ENCODE data around the gene CIAO3. TPM values are rescaled to one million over a fixed set of nuclear protein-coding genes. Genes with fewer than 3 reads are reported as not detected.

CIAO3 gene
- total and polyA plus RNA-seq, 10 of the 15 experiments (the other 5 are each of a cell fraction or from before 2014, with no cell fraction given), result 1.4 to 37.5 (median 30.8) TPM

GRCh38 chr16:782766-783403 lies 42.1 kb upstream of the CIAO3 start:
- Histone ChIP-seq H4K20me1 (ENCODE audit: control insufficient read depth, insufficient read depth) (no peaks in the 10 kb centered on the region), H3K9ac (ENCODE audit: control insufficient read depth, insufficient read depth, low read length) (no peak overlapping the region), H3K4me3 (no peak overlapping the region), H3K27me3 (replicated peaks in 1 of 2; ENCODE audit: control insufficient read depth in 2 of 2, insufficient read depth in 2 of 2, low read length in 1 of 2) (no peaks in the 10 kb centered on the region), H3K27ac (ENCODE audit: control insufficient read depth, insufficient read depth) (no peak overlapping the region), H3K79me2 (ENCODE audit: control insufficient read depth, insufficient read depth, low read length) (peaks cover 9% of the 10 kb centered on the region), H3K4me2 (ENCODE audit: control insufficient read depth, insufficient read depth) (no peak overlapping the region), H3K9me3 (replicated peaks; ENCODE audit: control insufficient read depth, insufficient read depth, low read length) (no peaks in the 10 kb centered on the region), H3K36me3 (ENCODE audit: control insufficient read depth in 2 of 2, insufficient read depth in 2 of 2, low read length in 1 of 2) (peaks cover 0 to 5% of the 10 kb centered on the region in 2 experiments; a peak in 2 of 4 replicates), H2AFZ (ENCODE audit: control insufficient read depth, low read depth, low read length) (no peak overlapping the region), H3K4me1 (ENCODE audit: control insufficient read depth, insufficient read depth, low read length) (peaks cover 4% of the 10 kb centered on the region; the same call in 1 of the 2 replicates)
- in situ Hi-C loops (cut with MboI) (no loop called here), intact Hi-C loops (cut with micrococcal nuclease; ENCODE audit: unreplicated experiment) (no loop called here)
- BruUV-seq (replicated peaks), result no TSS peak
- no peak for TF ChIP-seq POLR2AphosphoS2 (IDR thresholded peaks at IDR 0.05; ENCODE audit: low read depth, low read length)
- peak; percentile 50 for TF ChIP-seq POLR2A (IDR thresholded peaks at IDR 0.05; ENCODE audit: low read depth, low read length)
- FAIRE-seq (no peak), ATAC-seq (no peak), DNase-seq (ENCODE audit: low read depth, low spot score) (no peak)
- ChIA-PET SMC1A (ENCODE audit: uncharacterized antibody, unreplicated experiment) (no interaction called here), POLR2A (interaction anchor here (0.6 kb wide), 1 partner anchor 541 kb away, joined by 3 read pairs; no protein-coding TSS in a partner anchor), CTCF (interaction anchor here (0.9 kb wide), 1 partner anchor 71 kb away, joined by 4 read pairs; no protein-coding TSS in a partner anchor), RAD21 (ENCODE audit: unreplicated experiment) (no interaction called here)
- 3% methylated on average over 33 of the region's 36 CpGs for WGBS (ENCODE audit: insufficient coverage, insufficient replicate concordance, low lambda C conversion rate, missing lambda C conversion rate)

GRCh38 chr16:782258-782657 lies 41.5 kb upstream of the CIAO3 start:
- ATAC-seq, result no peak
- no peak overlapping the region for H3K9ac ChIP-seq (ENCODE audit: control insufficient read depth, insufficient read depth, low read length)
- SMC1A ChIA-PET (ENCODE audit: uncharacterized antibody, unreplicated experiment), result no interaction called here
- no peak for DNase-seq (ENCODE audit: low read depth, low spot score)
- H2AFZ ChIP-seq (ENCODE audit: control insufficient read depth, low read depth, low read length), result no peak overlapping the region
- intact Hi-C loops (cut with micrococcal nuclease; ENCODE audit: unreplicated experiment) (no loop called here), in situ Hi-C loops (cut with MboI) (no loop called here)
- no peak overlapping the region for H3K4me3 ChIP-seq
- H3K36me3 ChIP-seq (ENCODE audit: control insufficient read depth in 2 of 2, insufficient read depth in 2 of 2, low read length in 1 of 2), result peaks cover 0 to 5% of the 10 kb centered on the region in 2 experiments; a peak in 2 of 4 replicates
- H3K4me2 ChIP-seq (ENCODE audit: control insufficient read depth, insufficient read depth), result no peak overlapping the region
- TF ChIP-seq RELB (IDR thresholded peaks at IDR 0.05; ENCODE audit: low read depth), result no peak
- no peak for TF ChIP-seq POU2F2 (IDR thresholded peaks at IDR 0.05; ENCODE audit: borderline replicate concordance, low read depth, low read length)
- TF ChIP-seq MEF2A (IDR thresholded peaks at IDR 0.05; ENCODE audit: insufficient read depth, low read depth, low read length), result no peak
- TF ChIP-seq JUNB (IDR thresholded peaks at IDR 0.05), result no peak
- no peak for TF ChIP-seq NR2C1 (IDR thresholded peaks at IDR 0.05)
- no peaks in the 10 kb centered on the region for H4K20me1 ChIP-seq (ENCODE audit: control insufficient read depth, insufficient read depth)
- no peaks in the 10 kb centered on the region for H3K27me3 ChIP-seq (replicated peaks in 1 of 2; ENCODE audit: control insufficient read depth in 2 of 2, insufficient read depth in 2 of 2, low read length in 1 of 2)
- CTCF ChIA-PET, result no interaction called here
- 20% methylated on average over 6 of the region's 6 CpGs for WGBS (ENCODE audit: insufficient coverage, insufficient replicate concordance, low lambda C conversion rate, missing lambda C conversion rate)
- peaks cover 3% of the 10 kb centered on the region; the same call in 1 of the 2 replicates for H3K4me1 ChIP-seq (ENCODE audit: control insufficient read depth, insufficient read depth, low read length)
- no peak for FAIRE-seq
- POLR2A ChIA-PET, result no interaction called here
- no TSS peak for BruUV-seq (replicated peaks)
- no peak overlapping the region for H3K27ac ChIP-seq (ENCODE audit: control insufficient read depth, insufficient read depth)
- peaks cover 3% of the 10 kb centered on the region for H3K79me2 ChIP-seq (ENCODE audit: control insufficient read depth, insufficient read depth, low read length)
- H3K9me3 ChIP-seq (replicated peaks; ENCODE audit: control insufficient read depth, insufficient read depth, low read length), result no peaks in the 10 kb centered on the region
- RAD21 ChIA-PET (ENCODE audit: unreplicated experiment), result no interaction called here

Data from GM12878 (cell line).